HEK293 (cell line): ENCODE results near the gene RIMS1.

ENCODE experiments used
- CTCF ChIA-PET: fragments of 350-600 bp; formaldehyde crosslinking; extraction: SDS; loops from one replicate; lab custom pipeline; 2021; ENCODE audit warnings: antibody characterized with exemption; lab: Yijun Ruan, JAX
- POLR2A ChIA-PET: fragments of 300-600 bp; formaldehyde crosslinking; extraction: SDS; loops from one replicate; lab custom pipeline; 2020; ENCODE audit warnings: antibody characterized with exemption, inconsistent platforms; lab: Yijun Ruan, JAX
- H3K27ac ChIP-seq: fragments of 200-500 bp; sonication (Bioruptor generic); 2 replicates; pipeline ENCODE4 v1.5.1; 2014; ENCODE audit warnings: low read depth, low read length, control low read depth, inconsistent platforms; ENCODE audit errors: extremely low read depth
- H3K36me3 ChIP-seq, 2 experiments: fragments of 200-500 bp in 1 of 2; sonication (Bioruptor generic) in 1 of 2; 1 replicate in 1 of 2; 2 replicates in 1 of 2; pipeline ENCODE4 v1.5.1; 2014 to 2017; ENCODE audit warnings: inconsistent platforms in 2 of 2, low read length in 2 of 2; ENCODE audit not compliant: control insufficient read depth in 2 of 2, insufficient read depth in 1 of 2
- H3K4me1 ChIP-seq: fragments of 200-500 bp; sonication (Bioruptor generic); 2 replicates; pipeline ENCODE4 v1.5.1; 2014; ENCODE audit warnings: mild to moderate bottlenecking, low read length, inconsistent platforms; ENCODE audit not compliant: control insufficient read depth, insufficient read depth
- H3K4me3 ChIP-seq: 2 replicates; pipeline ENCODE4 v1.5.1; 2011; ENCODE audit warnings: low read depth, mild to moderate bottlenecking, control low read depth, low read length, moderate library complexity
- H3K9me3 ChIP-seq: fragments of 200-500 bp; sonication (Bioruptor generic); 2 replicates; pipeline ENCODE4 v1.5.1; 2014; ENCODE audit warnings: low read depth, low read length, inconsistent platforms; ENCODE audit not compliant: control insufficient read depth, insufficient read depth
- GLI2 ChIP-seq: fragments of 450-650 bp; formaldehyde crosslinking; IDR thresholded peaks from 2 replicates; pipeline ENCODE4; 2017; ENCODE audit warnings: missing biosample characterization, missing genetic modification characterization, low read depth, borderline replicate concordance
- HOXA7 ChIP-seq: sonication (generic); formaldehyde crosslinking; IDR thresholded peaks from 2 replicates; pipeline ENCODE4 v1.8.1; 2022; ENCODE audit warnings: missing genetic modification reagents, borderline replicate concordance
- KLF16 ChIP-seq: fragments of 450-650 bp; formaldehyde crosslinking; IDR thresholded peaks from 2 replicates; pipeline ENCODE4 v1.5.1; 2017; ENCODE audit warnings: missing biosample characterization, missing genetic modification characterization
- RBAK ChIP-seq: fragments of 450-650 bp; formaldehyde crosslinking; IDR thresholded peaks from 2 replicates; pipeline ENCODE4 v1.5.1; 2016; ENCODE audit warnings: missing biosample characterization, missing genetic modification characterization
- REPIN1 ChIP-seq: fragments of 450-650 bp; formaldehyde crosslinking; IDR thresholded peaks from 2 replicates; pipeline ENCODE4 v1.5.1; 2017; ENCODE audit warnings: missing biosample characterization, missing genetic modification characterization, low read depth
- SALL2 ChIP-seq: fragments of 450-650 bp; formaldehyde crosslinking; IDR thresholded peaks from 2 replicates; pipeline ENCODE4 v1.5.0; 2017; ENCODE audit warnings: missing biosample characterization, mild to moderate bottlenecking, missing genetic modification characterization, borderline replicate concordance
- TCF7L2 ChIP-seq: IDR thresholded peaks from 2 replicates; pipeline ENCODE4 v1.6.1; 2011; ENCODE audit warnings: low read depth, mild to moderate bottlenecking, inconsistent platforms, low read length, moderate library complexity, borderline replicate concordance
- YY1 ChIP-seq: fragments of 450-650 bp; formaldehyde crosslinking; IDR thresholded peaks from 2 replicates; pipeline ENCODE4 v1.5.1; 2018; ENCODE audit warnings: missing biosample characterization, missing genetic modification characterization
- ZBTB11 ChIP-seq: fragments of 450-650 bp; formaldehyde crosslinking; conservative IDR thresholded peaks from 2 replicates; pipeline ENCODE4 v1.5.1; 2016; ENCODE audit warnings: low read depth, missing biosample characterization, missing genetic modification characterization
- ZNF10 ChIP-seq: fragments of 450-650 bp; formaldehyde crosslinking; IDR thresholded peaks from 2 replicates; pipeline ENCODE4 v1.5.1; 2017; ENCODE audit warnings: missing biosample characterization, missing genetic modification characterization
- ZNF121 ChIP-seq: fragments of 450-650 bp; formaldehyde crosslinking; IDR thresholded peaks from 2 replicates; pipeline ENCODE4 v1.5.1; 2016; ENCODE audit warnings: missing biosample characterization, missing genetic modification characterization
- ZNF23 ChIP-seq: fragments of 450-650 bp; formaldehyde crosslinking; IDR thresholded peaks from 2 replicates; pipeline ENCODE4 v1.5.1; 2016; ENCODE audit warnings: missing biosample characterization, missing genetic modification characterization, borderline replicate concordance
- ZNF391 ChIP-seq: fragments of 450-650 bp; formaldehyde crosslinking; IDR thresholded peaks from 2 replicates; pipeline ENCODE4 v1.5.1; 2016; ENCODE audit warnings: low read depth, missing biosample characterization, missing genetic modification characterization, borderline replicate concordance
- ZNF513 ChIP-seq: fragments of 450-650 bp; IDR thresholded peaks from 2 replicates; pipeline ENCODE4 v1.5.1; 2018; ENCODE audit warnings: missing biosample characterization, missing genetic modification characterization
- ZNF518A ChIP-seq: fragments of 450-650 bp; formaldehyde crosslinking; conservative IDR thresholded peaks from 2 replicates; pipeline ENCODE4 v1.5.1; 2016; ENCODE audit warnings: low read depth, missing biosample characterization, missing genetic modification characterization
- ZNF792 ChIP-seq: fragments of 450-650 bp; formaldehyde crosslinking; IDR thresholded peaks from 2 replicates; pipeline ENCODE4 v1.5.1; 2016; ENCODE audit warnings: missing biosample characterization, missing genetic modification characterization
- TF ChIP-seq, protein P1 (sequence below): fragments of 450-650 bp; formaldehyde crosslinking; IDR thresholded peaks from 2 replicates; pipeline ENCODE4; 2016; ENCODE audit warnings: missing biosample characterization, missing genetic modification characterization
- TF ChIP-seq, protein P2 (sequence below): fragments of 450-650 bp; formaldehyde crosslinking; IDR thresholded peaks from 2 replicates; pipeline ENCODE4 v1.5.1; 2016; ENCODE audit warnings: missing biosample characterization, missing genetic modification characterization
- TF ChIP-seq, protein P3 (sequence below): fragments of 450-650 bp; formaldehyde crosslinking; IDR thresholded peaks from 2 replicates; pipeline ENCODE4 v1.5.1; 2016; ENCODE audit warnings: missing biosample characterization, missing genetic modification characterization, borderline replicate concordance

Gene RIMS1

GRCh38 chr6:71965404-71965803 lies 79.1 kb downstream of the RIMS1 start:
- no peaks in the 10 kb centered on the region for H3K36me3 ChIP-seq
- no peaks in the 10 kb centered on the region for H3K9me3 ChIP-seq
- no peak overlapping the region for H3K4me3 ChIP-seq
- ChIA-PET CTCF (interaction anchor here (0.6 kb wide), 1 partner anchor 293 kb away, joined by 4 read pairs; no protein-coding TSS in a partner anchor), POLR2A (no interaction called here)
- H3K27ac ChIP-seq = no peak overlapping the region
- no peaks in the 10 kb centered on the region for H3K4me1 ChIP-seq
- TF ChIP-seq, protein P1, sequence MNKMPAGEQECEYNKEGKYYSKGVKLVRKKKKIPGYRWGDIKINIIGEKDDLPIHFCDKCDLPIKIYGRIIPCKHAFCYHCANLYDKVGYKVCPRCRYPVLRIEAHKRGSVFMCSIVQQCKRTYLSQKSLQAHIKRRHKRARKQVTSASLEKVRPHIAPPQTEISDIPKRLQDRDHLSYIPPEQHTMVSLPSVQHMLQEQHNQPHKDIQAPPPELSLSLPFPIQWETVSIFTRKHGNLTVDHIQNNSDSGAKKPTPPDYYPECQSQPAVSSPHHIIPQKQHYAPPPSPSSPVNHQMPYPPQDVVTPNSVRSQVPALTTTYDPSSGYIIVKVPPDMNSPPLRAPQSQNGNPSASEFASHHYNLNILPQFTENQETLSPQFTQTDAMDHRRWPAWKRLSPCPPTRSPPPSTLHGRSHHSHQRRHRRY (tag by site-specific recombination) = no peak
- TF ChIP-seq ZNF513 (tag by site-specific recombination) = no peak
- TF ChIP-seq, protein P2, sequence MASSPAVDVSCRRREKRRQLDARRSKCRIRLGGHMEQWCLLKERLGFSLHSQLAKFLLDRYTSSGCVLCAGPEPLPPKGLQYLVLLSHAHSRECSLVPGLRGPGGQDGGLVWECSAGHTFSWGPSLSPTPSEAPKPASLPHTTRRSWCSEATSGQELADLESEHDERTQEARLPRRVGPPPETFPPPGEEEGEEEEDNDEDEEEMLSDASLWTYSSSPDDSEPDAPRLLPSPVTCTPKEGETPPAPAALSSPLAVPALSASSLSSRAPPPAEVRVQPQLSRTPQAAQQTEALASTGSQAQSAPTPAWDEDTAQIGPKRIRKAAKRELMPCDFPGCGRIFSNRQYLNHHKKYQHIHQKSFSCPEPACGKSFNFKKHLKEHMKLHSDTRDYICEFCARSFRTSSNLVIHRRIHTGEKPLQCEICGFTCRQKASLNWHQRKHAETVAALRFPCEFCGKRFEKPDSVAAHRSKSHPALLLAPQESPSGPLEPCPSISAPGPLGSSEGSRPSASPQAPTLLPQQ = no peak
- TF ChIP-seq KLF16 (tag by site-specific recombination) = no peak
- no peak for TF ChIP-seq ZNF10 (tag by site-specific recombination)
- TF ChIP-seq ZNF121 (tag by site-specific recombination) = no peak
- no peak for TF ChIP-seq TCF7L2
- TF ChIP-seq ZNF518A (tag by site-specific recombination) = no peak
- TF ChIP-seq SALL2 (tag by site-specific recombination) = no peak
- no peak for TF ChIP-seq ZBTB11 (tag by site-specific recombination)
- no peak for TF ChIP-seq ZNF792 (tag by site-specific recombination)
- TF ChIP-seq ZNF23 (tag by site-specific recombination) = no peak
- TF ChIP-seq, protein P3, sequence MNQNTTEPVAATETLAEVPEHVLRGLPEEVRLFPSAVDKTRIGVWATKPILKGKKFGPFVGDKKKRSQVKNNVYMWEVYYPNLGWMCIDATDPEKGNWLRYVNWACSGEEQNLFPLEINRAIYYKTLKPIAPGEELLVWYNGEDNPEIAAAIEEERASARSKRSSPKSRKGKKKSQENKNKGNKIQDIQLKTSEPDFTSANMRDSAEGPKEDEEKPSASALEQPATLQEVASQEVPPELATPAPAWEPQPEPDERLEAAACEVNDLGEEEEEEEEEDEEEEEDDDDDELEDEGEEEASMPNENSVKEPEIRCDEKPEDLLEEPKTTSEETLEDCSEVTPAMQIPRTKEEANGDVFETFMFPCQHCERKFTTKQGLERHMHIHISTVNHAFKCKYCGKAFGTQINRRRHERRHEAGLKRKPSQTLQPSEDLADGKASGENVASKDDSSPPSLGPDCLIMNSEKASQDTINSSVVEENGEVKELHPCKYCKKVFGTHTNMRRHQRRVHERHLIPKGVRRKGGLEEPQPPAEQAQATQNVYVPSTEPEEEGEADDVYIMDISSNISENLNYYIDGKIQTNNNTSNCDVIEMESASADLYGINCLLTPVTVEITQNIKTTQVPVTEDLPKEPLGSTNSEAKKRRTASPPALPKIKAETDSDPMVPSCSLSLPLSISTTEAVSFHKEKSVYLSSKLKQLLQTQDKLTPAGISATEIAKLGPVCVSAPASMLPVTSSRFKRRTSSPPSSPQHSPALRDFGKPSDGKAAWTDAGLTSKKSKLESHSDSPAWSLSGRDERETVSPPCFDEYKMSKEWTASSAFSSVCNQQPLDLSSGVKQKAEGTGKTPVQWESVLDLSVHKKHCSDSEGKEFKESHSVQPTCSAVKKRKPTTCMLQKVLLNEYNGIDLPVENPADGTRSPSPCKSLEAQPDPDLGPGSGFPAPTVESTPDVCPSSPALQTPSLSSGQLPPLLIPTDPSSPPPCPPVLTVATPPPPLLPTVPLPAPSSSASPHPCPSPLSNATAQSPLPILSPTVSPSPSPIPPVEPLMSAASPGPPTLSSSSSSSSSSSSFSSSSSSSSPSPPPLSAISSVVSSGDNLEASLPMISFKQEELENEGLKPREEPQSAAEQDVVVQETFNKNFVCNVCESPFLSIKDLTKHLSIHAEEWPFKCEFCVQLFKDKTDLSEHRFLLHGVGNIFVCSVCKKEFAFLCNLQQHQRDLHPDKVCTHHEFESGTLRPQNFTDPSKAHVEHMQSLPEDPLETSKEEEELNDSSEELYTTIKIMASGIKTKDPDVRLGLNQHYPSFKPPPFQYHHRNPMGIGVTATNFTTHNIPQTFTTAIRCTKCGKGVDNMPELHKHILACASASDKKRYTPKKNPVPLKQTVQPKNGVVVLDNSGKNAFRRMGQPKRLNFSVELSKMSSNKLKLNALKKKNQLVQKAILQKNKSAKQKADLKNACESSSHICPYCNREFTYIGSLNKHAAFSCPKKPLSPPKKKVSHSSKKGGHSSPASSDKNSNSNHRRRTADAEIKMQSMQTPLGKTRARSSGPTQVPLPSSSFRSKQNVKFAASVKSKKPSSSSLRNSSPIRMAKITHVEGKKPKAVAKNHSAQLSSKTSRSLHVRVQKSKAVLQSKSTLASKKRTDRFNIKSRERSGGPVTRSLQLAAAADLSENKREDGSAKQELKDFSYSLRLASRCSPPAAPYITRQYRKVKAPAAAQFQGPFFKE (tag by site-specific recombination) = no peak
- TF ChIP-seq YY1 (tag by site-specific recombination) = no peak
- no peak for TF ChIP-seq GLI2 (tag by site-specific recombination)
- TF ChIP-seq REPIN1 (tag by site-specific recombination) = no peak
- TF ChIP-seq RBAK (tag by site-specific recombination) = no peak
- TF ChIP-seq ZNF391 (tag by site-specific recombination) = no peak
- no peak for TF ChIP-seq HOXA7 (CRISPR knock-in tag)
